Endothelial cell of umbilical vein (primary cell): Measurements from ENCODE around the gene DERL2. TPM values are rescaled to one million over a fixed set of nuclear protein-coding genes. Genes with fewer than 3 reads are reported as not detected.

Source experiments
- BruUV-seq: library from RNA; stranded (reverse); fragments of 400-500 nt; replicated peaks from 2 replicates; lab custom pipeline; 2021; lab: Mats Ljungman, UMichigan
- CTCF ChIA-PET: fragments of 300-600, 350-600 bp; sonication (Branson Sonifier 250); formaldehyde crosslinking; loops from one replicate; lab custom pipeline; 2021; ENCODE audit warnings: antibody characterized with exemption, inconsistent platforms; lab: Charles Lee
- POLR2A ChIA-PET: fragments of 300-600, 350-600 bp; sonication (Branson Sonifier 250); formaldehyde crosslinking; loops from one replicate; lab custom pipeline; 2021; ENCODE audit warnings: antibody characterized with exemption, inconsistent platforms; lab: Charles Lee
- DNase-seq: peaks from one replicate; pipeline ENCODE4 v3.0.0-alpha.2; 2011; ENCODE audit warnings: low read depth, low spot score
- FAIRE-seq: peaks from 2 replicates; lab custom pipeline; 2011; peaks lifted over from hg19 to GRCh38; lab: Jason Lieb, UNC
- H2AFZ ChIP-seq: 2 replicates; pipeline ENCODE4 v1.6.0; 2012; ENCODE audit warnings: low read depth, low read length, control low read depth, inconsistent platforms
- H3K27ac ChIP-seq: 2 replicates; pipeline ENCODE4 v1.5.1; 2011; ENCODE audit warnings: low read depth, mild to moderate bottlenecking, control low read depth, low read length, moderate library complexity; ENCODE audit not compliant: insufficient read depth
- H3K27me3 ChIP-seq, 2 experiments: 2 replicates each; pipeline versions ENCODE4 v1.6.0 to v1.6.1; 2011; ENCODE audit warnings: low read length in 2 of 2, mixed read lengths in 1 of 2; ENCODE audit not compliant: control insufficient read depth in 2 of 2, insufficient read depth in 2 of 2
- H3K36me3 ChIP-seq, 2 experiments: 2 replicates in 1 of 2; 3 replicates in 1 of 2; pipeline ENCODE4 v1.5.1; 2011; ENCODE audit warnings: low read length in 2 of 2, mild to moderate bottlenecking in 1 of 2, moderate library complexity in 1 of 2; ENCODE audit not compliant: control insufficient read depth in 2 of 2, insufficient read depth in 2 of 2; ENCODE audit errors: extremely low read depth in 1 of 2
- H3K4me1 ChIP-seq: 3 replicates; pipeline ENCODE4 v1.5.1; 2011; ENCODE audit warnings: mild to moderate bottlenecking, low read length; ENCODE audit not compliant: control insufficient read depth, insufficient read depth; ENCODE audit errors: extremely low read depth
- H3K4me2 ChIP-seq: 2 replicates; pipeline ENCODE4 v1.6.1; 2011; ENCODE audit warnings: low read length, control low read depth, mixed read lengths; ENCODE audit not compliant: insufficient read depth
- H3K4me3 ChIP-seq, 3 experiments: fragments of 200-600 bp in 1 of 3; sonication (generic), shearing (Covaris generic) in 1 of 3; replicated peaks in 1 of 3; 2 replicates each; pipeline ENCODE4 v1.5.1; 2011 to 2016; ENCODE audit warnings: control low read depth in 3 of 3, low read length in 3 of 3, mild to moderate bottlenecking in 2 of 3, inconsistent platforms in 1 of 3, low read depth in 1 of 3, moderate library complexity in 1 of 3; ENCODE audit not compliant: insufficient read depth in 1 of 3
- H3K79me2 ChIP-seq: 2 replicates; pipeline ENCODE4 v1.6.0; 2012; ENCODE audit warnings: low read length, inconsistent platforms; ENCODE audit not compliant: control insufficient read depth, insufficient read depth
- H3K9ac ChIP-seq: replicated peaks from 2 replicates; pipeline ENCODE3; 2011; ENCODE audit warnings: low read length, control low read depth; ENCODE audit not compliant: insufficient read depth; ENCODE audit errors: extremely low read depth
- H3K9me1 ChIP-seq: replicated peaks from 3 replicates; pipeline ENCODE4 v1.6.0; 2011; ENCODE audit warnings: mild to moderate bottlenecking, low read length; ENCODE audit not compliant: control insufficient read depth, insufficient read depth; ENCODE audit errors: extremely low read depth
- H3K9me3 ChIP-seq: replicated peaks from 2 replicates; pipeline ENCODE4 v1.5.1; 2012; ENCODE audit warnings: low read length, inconsistent platforms; ENCODE audit not compliant: control insufficient read depth, insufficient read depth
- H4K20me1 ChIP-seq: replicated peaks from 2 replicates; pipeline ENCODE3; 2011; ENCODE audit warnings: mild to moderate bottlenecking, low read length; ENCODE audit not compliant: control insufficient read depth, insufficient read depth; ENCODE audit errors: extremely low read depth
- CTCF ChIP-seq, 2 donors: IDR thresholded peaks; 1 replicate in 1 of 2; 2 replicates in 1 of 2; pipeline ENCODE4 v1.5.1; 2011; ENCODE audit warnings: low read length in 2 of 2, mild to moderate bottlenecking in 2 of 2, moderate library complexity in 2 of 2, control low read depth in 1 of 2, inconsistent platforms in 1 of 2, low read depth in 1 of 2; ENCODE audit not compliant: insufficient read depth in 1 of 2; ENCODE audit errors: extremely low read depth in 1 of 2
- EZH2 ChIP-seq: IDR thresholded peaks from 2 replicates; pipeline ENCODE4 v1.6.1; 2012; ENCODE audit warnings: borderline replicate concordance, low read depth, mild to moderate bottlenecking, moderate library complexity, low read length, inconsistent platforms; ENCODE audit not compliant: severe bottlenecking
- FOS ChIP-seq: IDR thresholded peaks from 2 replicates; pipeline ENCODE4 v1.6.1; 2011; ENCODE audit warnings: mild to moderate bottlenecking, low read length, moderate library complexity, borderline replicate concordance; ENCODE audit not compliant: insufficient read depth
- GATA2 ChIP-seq: IDR thresholded peaks from 2 replicates; pipeline ENCODE4 v1.7.0; 2011; ENCODE audit warnings: low read depth, mild to moderate bottlenecking, moderate library complexity, mixed read lengths, low read length; ENCODE audit not compliant: insufficient read length, insufficient read depth
- JUN ChIP-seq: IDR thresholded peaks from 2 replicates; pipeline ENCODE4 v1.6.1; 2011; ENCODE audit warnings: borderline replicate concordance, low read depth; ENCODE audit not compliant: insufficient read length, insufficient read depth
- MAX ChIP-seq: IDR thresholded peaks from 2 replicates; pipeline ENCODE4 v1.6.1; 2011; ENCODE audit not compliant: insufficient read depth, insufficient read length
- MYC ChIP-seq: IDR thresholded peaks from one replicate; pipeline ENCODE4 v1.6.1; 2011; ENCODE audit warnings: mild to moderate bottlenecking, low read depth, low read length
- POLR2A ChIP-seq: IDR thresholded peaks from 2 replicates; pipeline ENCODE4 v1.6.1; 2012; ENCODE audit warnings: low read depth, mild to moderate bottlenecking, control low read depth, low read length
- POLR2AphosphoS5 ChIP-seq: IDR thresholded peaks from 2 replicates; pipeline ENCODE4 v1.6.1; 2012; ENCODE audit warnings: low read depth, mild to moderate bottlenecking, control low read depth, low read length, moderate library complexity; ENCODE audit not compliant: insufficient read depth
- dilution Hi-C: fragments of 300-500 bp; cut with MboI; formaldehyde crosslinking; loops from one replicate; pipeline ENCODE4 v1.15.0; 2019; ENCODE audit warnings: low sequenced_read_pairs; ENCODE audit not compliant: extremely low pct_ligation_motif_present
- intact Hi-C: fragments of 100-400 bp; cut with micrococcal nuclease; formaldehyde crosslinking; loops from one replicate; pipeline ENCODE4 v1.10.0; 2022
- polyA plus RNA-seq, 4 experiments: library from polyadenylated mRNA; depleted of rRNA in 3 of 4; stranded (reverse) in 3 of 4; unstranded in 1 of 4; fragments of >200 nt; gene quantifications; 2 replicates each; pipeline versions ENCODE4 v1.2.1 to v1.2.3, GENCODE V29; 2011 to 2012; ENCODE audit warnings: missing spikeins in 1 of 4
- total RNA-seq: library from RNA; stranded (reverse); gene quantifications from 2 replicates; pipeline ENCODE4 v1.2.3, GENCODE V29; 2021

DERL2 gene
- total and polyA plus RNA-seq, 2 donors (not counting 3 experiments of a cell fraction or from before 2014, with no cell fraction given): 84.5 to 117 TPM

- ChIA-PET CTCF (no interaction called here), POLR2A (no interaction called here)
- Histone ChIP-seq H3K36me3 (peaks cover 0 to 3% of the 10 kb centered on the region in 2 experiments), H3K27ac (no peak overlapping the region), H3K4me1 (peaks cover 5% of the 10 kb centered on the region), H3K27me3 (no peaks in the 10 kb centered on the region), H2AFZ (no peak overlapping the region), H3K4me2 (no peak overlapping the region), H3K9ac (no peak overlapping the region), H3K9me3 (no peaks in the 10 kb centered on the region), H3K9me1 (no peaks in the 10 kb centered on the region), H4K20me1 (no peaks in the 10 kb centered on the region), H3K4me3 (no peak overlapping the region), H3K79me2 (no peaks in the 10 kb centered on the region)
- intact Hi-C loops: no loop called here
- dilution Hi-C loops: no loop called here
- no peak for FAIRE-seq
- DNase-seq: no peak
- no TSS peak for BruUV-seq
- TF ChIP-seq POLR2A: no peak
- TF ChIP-seq JUN: no peak
- no peak for TF ChIP-seq MAX
- TF ChIP-seq POLR2AphosphoS5: no peak
- no peak for TF ChIP-seq FOS
- TF ChIP-seq MYC: no peak
- no peak for TF ChIP-seq GATA2
- no peak for TF ChIP-seq CTCF (IDR thresholded peaks at IDR 0.05; ENCODE audit: extremely low read depth in 1 of 2, insufficient read depth in 1 of 2, low read depth in 1 of 2, low read length in 2 of 2)
- TF ChIP-seq EZH2: no peak
Measured at GRCh38 chr17:5502552-5502951, 16.6 kb upstream of the DERL2 start.
